GM12801 (cell line): Measurements from ENCODE around the gene BEST4.

Source experiments
- CTCF ChIP-seq: IDR thresholded peaks from one replicate; pipeline ENCODE4 v1.5.1; 2011; ENCODE audit warnings: control low read depth; ENCODE audit not compliant: insufficient read length; ENCODE audit errors: extremely low read depth

BEST4 gene

DNA sequence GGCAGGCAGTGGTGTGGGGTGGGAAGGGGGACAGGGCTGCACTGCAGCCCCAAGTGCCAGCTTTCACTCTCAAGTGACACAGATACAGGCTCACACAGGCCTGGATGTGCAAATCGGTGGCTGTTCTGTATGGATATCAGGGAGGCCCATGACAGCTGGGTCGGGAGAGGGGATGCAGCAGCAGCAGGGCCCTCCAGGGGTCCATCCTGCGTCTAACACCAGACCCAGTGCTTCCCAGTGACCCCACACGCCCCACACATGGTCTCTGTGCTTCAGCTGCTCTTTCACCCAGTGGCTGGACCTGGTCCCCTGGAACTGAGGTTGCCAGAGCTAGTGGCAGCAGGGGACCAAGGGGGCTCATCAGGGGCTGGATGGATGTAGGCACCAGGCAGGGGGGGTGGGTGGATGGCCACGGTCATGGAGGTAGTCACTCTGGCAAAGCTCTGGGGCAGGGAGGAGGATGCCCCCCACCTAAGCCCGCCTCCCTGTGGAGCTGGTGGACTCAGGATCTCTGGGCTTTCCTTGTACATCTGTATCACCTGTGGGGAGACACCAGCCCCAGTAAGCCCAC, 34.2 kb upstream of the BEST4 start:
- no peak for TF ChIP-seq CTCF

DNA sequence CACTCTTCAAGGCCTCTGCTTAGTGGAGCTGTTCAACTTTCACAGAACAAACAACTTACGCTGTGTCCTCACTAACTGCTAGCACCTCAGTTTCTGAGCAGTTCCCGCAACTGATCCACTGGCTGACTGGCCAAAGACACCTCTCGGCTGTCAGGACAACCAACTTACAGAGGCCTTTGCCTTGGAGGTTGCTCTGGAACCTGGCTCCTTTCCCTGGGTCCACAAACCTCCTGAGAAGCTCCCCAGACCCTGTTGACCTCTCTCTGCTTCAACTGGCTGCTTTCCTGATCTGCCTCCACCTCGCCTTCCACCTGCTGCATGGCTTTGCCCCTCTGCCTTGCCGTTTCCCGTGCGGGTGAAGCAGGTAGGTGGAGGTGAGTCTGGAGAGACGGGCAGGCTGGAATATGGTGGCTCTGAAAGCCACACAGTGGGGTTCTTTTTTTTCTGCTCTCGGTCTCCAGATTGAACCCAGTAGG, 33.3 kb upstream of the BEST4 start:
- TF ChIP-seq CTCF: no peak

- no peak for TF ChIP-seq CTCF
Measured at GRCh38 chr1:44820328-44821239, 32.6 kb upstream of the BEST4 start.

GRCh38 chr1:44819608-44820327, 31.8 kb upstream of the BEST4 start:
- TF ChIP-seq CTCF: no peak

DNA sequence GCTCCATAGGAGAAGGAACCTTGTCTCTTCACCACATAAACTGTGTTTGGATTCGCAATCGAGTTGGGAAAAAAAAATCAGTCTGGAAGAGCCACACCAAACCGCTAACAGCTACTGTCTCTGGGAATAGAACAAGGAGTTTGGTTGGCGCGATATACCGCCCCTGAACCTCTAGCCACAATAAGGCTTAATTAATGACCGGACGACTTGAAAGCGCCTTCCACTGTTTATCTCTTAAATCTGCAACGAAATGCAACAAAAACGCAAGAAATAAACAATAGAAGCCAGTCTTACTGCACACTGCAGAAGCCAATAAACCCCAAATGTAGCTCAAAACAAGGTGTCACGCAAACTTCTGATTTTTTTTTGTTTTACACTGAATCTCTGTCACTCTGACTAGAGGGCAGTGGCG, 31.2 kb upstream of the BEST4 start:
- no peak for TF ChIP-seq CTCF

GRCh38 chr1:44817771-44818495, 30.0 kb upstream of the BEST4 start:
- no peak for TF ChIP-seq CTCF
